ENCODE data around the gene ARSG.
A peak's percentile ranks its signal among the peaks of the same experiment; 100 is the strongest.
"Not testable (repeated sequence)": the region's sequence is repeated elsewhere in the genome, so short reads cannot be mapped to it uniquely, and the experiment has no call there.

Gene ARSG

GRCh38 chr17:68399638-68400403 lies 108.5 kb downstream of the ARSG start:
- peak; percentile 40 to 54 for DNase-seq

GRCh38 chr17:68400404-68400735 lies 109.1 kb downstream of the ARSG start:
- no peak for DNase-seq

DNA sequence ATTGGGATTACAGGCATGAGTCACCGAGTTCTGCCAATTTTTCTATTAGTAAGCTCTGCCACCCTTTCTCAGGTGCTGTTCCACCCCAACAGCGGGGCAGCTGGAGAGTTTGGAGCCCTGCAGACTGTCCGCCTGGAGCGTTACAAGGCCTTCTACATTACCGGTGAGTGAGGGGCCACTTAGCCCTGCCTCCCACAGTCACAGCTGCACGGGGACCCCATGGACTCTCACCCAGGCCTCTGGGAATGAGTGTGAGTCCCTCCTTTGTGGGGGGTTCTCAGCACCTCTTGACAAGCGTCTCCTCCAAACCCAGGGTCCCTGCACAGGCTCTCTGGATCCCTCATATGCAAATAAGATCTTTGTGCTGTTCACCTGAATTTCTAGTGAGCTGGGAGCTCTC lies 110.0 kb downstream of the ARSG start:
- DNase-seq: no peak

DNA sequence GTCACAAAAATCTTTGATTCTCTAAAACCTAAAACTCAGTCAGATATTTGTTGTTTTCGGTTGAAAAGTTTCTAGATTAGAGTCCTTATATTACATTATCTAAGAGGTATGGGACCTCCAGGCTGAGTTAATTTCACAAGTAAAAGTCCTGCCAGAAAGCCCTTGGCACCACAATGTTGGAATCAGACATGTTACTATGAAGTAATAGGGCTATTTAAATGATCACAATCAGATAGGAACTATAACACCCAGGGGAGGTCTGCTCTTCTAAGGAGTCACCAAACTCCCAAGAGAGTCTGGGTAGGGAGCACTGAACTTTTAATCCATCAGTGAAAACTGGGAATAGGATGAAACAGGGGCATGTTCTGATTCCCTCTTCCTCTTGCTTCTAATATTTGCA lies 111.8 kb downstream of the ARSG start:
- DNase-seq: no peak

- not testable (repeated sequence) for DNase-seq
These were observed 112.5 kb downstream of the ARSG start for GRCh38 chr17:68403837-68404236.

DNA sequence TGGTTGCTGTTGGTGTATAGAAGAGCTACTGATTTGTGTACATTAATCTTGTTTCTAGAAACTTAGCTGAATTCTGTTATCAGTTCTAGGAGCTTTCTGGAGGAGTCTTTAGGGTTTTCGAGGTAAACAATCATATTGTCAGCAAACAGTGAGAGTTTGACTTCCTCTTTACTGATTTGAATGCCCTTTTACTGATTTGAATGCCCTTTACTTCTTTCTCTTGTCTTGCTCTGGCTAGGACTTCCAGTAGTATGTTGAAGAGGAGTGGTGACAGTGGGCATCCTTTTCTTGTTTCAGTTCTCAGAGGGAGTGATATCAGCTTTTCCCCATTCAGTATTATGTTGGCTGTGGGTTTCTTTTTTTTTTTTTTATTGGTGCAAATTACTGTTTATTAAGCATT lies 116.4 kb downstream of the ARSG start:
- DNase-seq: not testable (repeated sequence)

DNA sequence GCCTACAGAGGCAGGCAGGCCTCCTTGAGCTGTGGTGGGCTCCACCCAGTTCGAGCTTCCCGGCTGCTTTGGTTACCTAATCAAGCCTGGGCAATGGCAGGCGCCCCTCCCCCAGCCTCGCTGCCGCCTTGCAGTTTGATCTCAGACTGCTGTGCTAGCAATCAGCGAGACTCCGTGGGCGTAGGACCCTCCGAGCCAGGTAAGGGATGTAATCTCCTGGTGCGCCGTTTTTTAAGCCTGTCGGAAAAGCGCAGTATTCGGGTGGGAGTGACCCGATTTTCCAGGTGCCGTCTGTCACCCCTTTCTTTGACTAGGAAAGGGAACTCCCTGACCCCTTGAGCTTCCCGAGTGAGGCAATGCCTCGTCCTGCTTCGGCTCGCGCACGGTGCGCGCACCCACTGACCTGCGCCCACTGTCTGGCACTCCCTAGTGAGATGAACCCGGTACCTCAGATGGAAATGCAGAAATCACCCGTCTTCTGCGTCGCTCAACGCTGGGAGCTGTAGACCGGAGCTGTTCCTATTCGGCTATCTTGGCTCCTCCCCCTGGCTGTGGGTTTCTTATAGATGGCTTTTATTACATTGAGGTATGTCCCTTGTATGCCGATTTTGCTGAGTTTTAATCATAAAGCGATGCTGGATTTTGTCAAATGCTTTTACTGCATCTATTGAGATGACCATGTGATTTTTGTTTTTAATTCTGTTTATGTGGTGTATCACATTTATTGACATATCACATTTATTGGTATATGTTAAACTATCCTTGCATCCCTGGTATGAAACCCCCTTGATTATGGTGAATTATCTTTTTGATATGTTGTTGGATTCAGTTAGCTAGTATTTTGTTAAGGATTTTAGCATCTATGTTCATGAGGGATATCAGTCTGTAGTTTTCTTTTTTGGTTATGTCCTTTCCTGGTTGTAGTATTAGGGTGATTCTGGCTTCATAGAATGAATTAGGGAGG lies 122.6 kb downstream of the ARSG start:
- peak; percentile 58 for DNase-seq

DNA sequence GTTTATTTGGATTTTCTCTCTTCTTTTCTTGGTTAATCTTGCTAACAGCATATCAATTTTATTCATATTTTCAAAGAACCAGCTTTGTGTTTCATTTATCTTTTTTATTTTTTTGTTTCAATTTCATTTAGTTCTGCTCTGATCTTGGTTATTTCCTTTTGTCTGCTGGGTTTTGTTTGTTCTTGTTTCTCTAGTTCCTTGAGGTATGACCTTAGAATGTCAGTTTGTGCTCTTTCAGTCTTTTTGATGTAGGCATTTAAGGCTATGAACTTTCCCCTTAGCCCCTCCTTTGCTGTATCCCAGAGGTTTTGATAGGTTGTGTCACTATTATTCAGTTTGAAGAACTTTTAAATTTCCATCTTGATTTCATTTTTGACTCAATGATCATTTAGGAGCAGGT lies 123.6 kb downstream of the ARSG start:
- not testable (repeated sequence) for DNase-seq

DNA sequence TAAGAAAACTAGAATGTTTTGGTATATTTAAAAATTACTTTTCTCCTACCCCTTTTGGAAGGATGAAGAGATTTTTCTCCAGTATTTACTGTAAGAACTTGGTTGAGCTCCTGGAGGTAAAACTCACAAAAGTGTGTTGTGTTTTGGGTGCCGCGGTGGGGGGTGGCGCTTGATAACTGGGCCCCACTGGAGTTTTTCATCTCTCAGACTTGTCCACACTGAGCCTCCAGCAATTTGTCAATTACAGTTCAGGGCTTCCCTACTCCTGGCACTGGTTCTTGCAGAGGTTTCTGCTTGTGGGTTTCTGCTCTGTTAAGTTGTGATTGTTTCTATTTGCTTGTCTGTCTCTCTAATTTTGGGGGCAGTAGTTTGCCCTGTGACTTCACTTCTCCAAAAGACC lies 126.0 kb downstream of the ARSG start:
- no peak for DNase-seq

- DNase-seq: no peak
These were observed 127.6 kb downstream of the ARSG start for GRCh38 chr17:68418876-68419275.

DNA sequence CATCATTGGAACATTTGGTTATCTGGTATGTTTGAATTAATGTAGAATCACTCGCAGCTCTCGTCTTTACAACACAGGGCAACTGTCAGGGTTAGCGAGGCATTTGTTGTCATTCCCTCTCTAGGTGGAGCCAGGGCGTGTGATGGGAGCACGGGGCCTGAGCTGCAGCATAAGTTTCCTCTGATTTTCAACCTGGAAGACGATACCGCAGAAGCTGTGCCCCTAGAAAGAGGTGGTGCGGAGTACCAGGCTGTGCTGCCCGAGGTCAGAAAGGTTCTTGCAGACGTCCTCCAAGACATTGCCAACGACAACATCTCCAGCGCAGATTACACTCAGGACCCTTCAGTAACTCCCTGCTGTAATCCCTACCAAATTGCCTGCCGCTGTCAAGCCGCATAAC lies 128.8 kb downstream of the ARSG start:
- no peak for DNase-seq

GRCh38 chr17:68421486-68421885 lies 130.2 kb downstream of the ARSG start:
- no peak for DNase-seq

- no peak for DNase-seq
These were observed 131.5 kb downstream of the ARSG start for GRCh38 chr17:68422821-68423220.

GRCh38 chr17:68423251-68423650 lies 132.0 kb downstream of the ARSG start:
- DNase-seq: no peak

DNA sequence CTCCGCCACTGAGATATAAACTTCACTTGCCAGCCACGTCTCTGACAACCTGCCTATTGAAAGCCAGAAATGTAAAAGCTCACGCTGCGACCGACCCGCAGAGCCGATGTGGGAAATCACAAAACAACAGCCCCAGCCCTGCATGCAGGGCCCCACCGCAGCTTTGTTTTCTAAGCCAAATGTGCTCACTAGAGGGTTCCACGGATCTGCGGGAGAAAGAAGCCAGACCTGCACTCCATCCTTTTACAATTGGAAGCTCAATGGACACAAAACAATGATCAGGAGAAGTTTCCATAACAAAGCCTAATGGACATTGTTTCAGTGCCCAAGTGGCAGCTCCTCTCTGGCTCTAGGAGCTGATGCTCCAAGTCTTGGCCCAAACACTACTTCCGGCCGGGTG lies 132.9 kb downstream of the ARSG start:
- no peak for DNase-seq

DNA sequence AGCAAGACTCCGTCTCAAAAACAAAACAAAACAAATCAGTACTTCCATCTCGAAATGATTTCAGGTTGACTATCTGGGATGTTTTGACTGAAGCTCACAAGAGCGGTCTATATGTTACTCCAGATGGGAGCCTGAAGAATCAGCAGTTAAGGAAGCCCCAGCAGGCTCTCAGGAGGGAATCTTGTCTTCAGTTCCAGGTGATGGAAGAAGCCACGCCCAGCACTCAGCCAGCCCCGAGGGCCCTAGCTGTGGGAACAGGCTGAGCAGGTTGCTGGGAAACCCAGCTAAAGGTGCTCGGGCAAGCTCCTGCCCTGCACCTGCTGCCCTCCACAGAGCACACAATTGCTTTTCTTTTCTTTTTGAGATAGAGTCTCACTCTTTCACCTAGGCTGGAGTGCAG lies 133.6 kb downstream of the ARSG start:
- DNase-seq: no peak

DNA sequence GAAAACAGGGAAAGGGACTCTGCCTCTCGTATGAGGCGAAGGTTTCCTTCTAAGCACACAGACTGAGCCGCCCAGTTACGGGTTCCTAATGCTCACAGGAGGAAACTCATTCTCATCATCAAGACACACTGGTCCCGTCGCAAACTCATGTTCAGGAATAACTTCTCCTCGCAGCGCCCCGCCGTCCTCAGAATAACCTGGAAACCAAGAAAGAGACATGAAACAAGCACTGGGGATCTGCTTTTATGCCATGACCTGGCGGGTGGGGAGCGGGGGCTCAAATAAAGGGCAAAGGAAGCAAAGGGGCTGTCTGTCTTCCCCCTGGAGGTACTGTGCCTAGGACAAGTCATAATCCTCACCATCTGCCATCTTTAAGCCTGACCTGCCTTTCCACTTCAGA lies 134.7 kb downstream of the ARSG start:
- no peak for DNase-seq

DNA sequence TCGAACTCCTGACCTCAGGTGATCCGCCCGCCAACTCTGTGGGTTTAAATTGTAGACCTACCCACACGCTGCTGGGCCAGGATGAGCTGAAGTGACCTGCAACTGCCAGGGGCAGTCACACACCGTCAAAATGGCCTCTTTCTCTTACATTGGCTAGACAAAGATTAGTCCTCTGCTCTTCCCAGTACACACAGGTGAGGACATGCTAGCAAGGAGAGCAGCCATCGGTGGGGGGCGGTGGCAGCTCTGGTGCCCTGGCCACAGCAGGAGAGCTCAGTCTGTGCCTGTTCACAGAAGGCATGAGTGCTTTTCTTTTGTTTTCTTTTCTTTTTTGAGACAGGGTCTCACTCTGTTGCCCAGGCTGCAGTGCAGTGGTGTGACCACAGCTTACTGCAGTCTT lies 136.3 kb downstream of the ARSG start:
- DNase-seq: no peak

DNA sequence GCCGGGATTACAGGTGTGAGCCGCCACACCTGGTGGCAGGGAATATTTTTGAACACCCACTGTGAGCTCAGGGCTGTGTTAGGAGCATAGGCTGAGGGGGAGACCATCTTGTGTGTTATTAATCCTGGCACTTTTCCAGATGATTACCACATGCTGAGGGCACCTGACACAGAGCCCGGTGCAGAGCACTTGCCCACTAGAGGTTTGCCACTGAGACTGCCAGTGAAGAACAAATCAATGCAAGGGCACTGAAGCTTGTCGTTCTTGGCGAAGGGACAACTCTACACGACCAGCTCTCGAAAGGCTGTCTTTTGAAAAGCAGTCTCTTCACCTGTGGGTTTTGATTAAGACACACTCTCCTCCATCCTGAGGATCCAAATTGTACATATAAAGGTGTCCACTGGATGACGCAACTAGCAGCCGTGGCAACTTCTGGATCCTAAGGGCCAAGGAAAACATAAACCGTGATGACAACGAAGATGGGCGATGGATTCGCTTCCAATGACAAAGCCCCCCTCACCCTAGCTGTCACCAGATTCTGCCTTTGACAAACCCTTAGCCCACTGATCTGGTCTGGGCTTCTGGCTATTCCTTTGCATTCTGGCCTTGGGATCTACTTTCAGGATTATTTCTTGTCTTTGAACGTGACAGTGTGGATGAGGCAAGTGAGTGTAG lies 137.3 kb downstream of the ARSG start:
- no peak for DNase-seq

DNA sequence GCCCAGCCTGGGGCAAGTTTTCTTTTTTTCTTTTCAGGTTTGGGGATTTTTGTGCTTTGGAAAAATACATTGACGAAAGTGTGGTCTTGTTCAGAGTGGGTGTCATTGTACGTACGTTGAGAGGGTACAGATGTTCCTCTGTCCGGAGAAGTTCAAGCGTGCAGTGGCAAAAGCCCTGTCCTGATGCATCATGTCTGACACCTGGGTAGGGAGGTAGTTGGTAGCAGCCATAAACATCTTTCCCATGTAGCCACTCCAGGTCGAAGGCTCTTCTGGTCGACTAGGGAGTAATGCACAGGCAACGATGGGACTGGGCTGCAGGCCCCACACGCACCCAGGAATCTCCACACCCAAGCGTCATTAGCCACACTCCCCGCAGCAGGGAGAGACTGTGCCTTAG lies 138.6 kb downstream of the ARSG start:
- no peak for DNase-seq

DNA sequence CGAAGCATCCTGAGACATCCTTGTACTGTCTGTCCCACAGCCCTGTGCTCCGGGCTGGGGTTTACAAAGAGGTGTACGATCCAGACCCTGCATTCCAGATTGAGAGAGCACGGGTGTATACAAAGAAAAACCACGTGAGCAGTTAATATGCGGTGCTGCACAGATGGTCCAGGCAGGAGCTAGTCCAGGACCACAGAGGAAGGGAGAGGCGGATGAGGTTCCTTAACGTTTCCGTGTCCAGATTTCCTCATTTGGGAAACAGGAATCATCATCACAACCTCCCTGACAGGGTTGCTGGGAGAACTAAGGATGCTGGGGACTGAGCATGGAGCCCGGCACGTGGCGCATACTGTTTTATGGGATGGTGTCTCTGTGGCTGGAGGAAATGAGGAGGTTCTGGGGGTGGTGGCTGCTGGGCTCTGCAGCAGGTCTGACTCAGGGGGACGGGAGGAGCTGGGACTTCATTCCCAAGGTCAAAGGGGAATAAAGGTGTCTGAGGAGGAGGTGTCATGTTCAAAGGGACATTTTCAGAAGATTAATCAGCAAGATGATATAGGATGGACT lies 139.8 kb downstream of the ARSG start:
- no peak for DNase-seq

- DNase-seq: peak; percentile 53 to 59
These were observed 140.4 kb downstream of the ARSG start for GRCh38 chr17:68431661-68432071.

Measured in activated CD4-positive, alpha-beta T cell treated with anti-CD3 and anti-CD28 coated beads, Interleukin-2, amount 50 U/mL, for 4 hours (primary cell).